ENCODE measurements around the gene DCUN1D1. TPM values are rescaled to one million over a fixed set of nuclear protein-coding genes. Genes with fewer than 3 reads are reported as not detected.

DCUN1D1 gene
- total RNA-seq, 3 donors from 2014 or later (not counting 1 experiment from before 2014, with no cell fraction given): 46.5 to 62.0 (median 51.7) TPM

- peaks cover 32% of the 10 kb centered on the region for H3K36me3 ChIP-seq (ENCODE audit: control insufficient read depth, insufficient read depth, low read length)
- no peaks in the 10 kb centered on the region for H3K9me3 ChIP-seq (ENCODE audit: control insufficient read depth, insufficient read depth, low read length)
- H3K27me3 Mint-ChIP-seq (ENCODE audit: low read depth in 2 of 2): no peaks in the 10 kb centered on the region
- peaks cover 5% of the 10 kb centered on the region for H3K4me1 ChIP-seq (ENCODE audit: control insufficient read depth, insufficient read depth, low read length)
- H3K9me3 Mint-ChIP-seq: no peaks in the 10 kb centered on the region
- H3K27ac Mint-ChIP-seq: peak overlapping the region in 1 of 2 donors; percentile 34
- intact Hi-C loops (cut with micrococcal nuclease): no loop called here
- H3K27ac ChIP-seq (ENCODE audit: low read length): no peak overlapping the region
- no peaks in the 10 kb centered on the region for H3K36me3 Mint-ChIP-seq
- H3K4me3 ChIP-seq (ENCODE audit: low read length): no peak overlapping the region
- ATAC-seq (no peak), DNase-seq (no peak)
- no peak overlapping the region for H3K4me3 Mint-ChIP-seq
- H3K4me1 Mint-ChIP-seq: peaks cover 29 to 34% of the 10 kb centered on the region in 2 donors
- no CpG with 5 or more reads among the region's 1 CpG for WGBS (ENCODE audit: insufficient coverage)
- no peak for TF ChIP-seq CTCF (IDR thresholded peaks at IDR 0.05)
- no peaks in the 10 kb centered on the region for H3K27me3 ChIP-seq (ENCODE audit: control insufficient read depth, insufficient read depth, low read length)
Observed at GRCh38 chr3:182908471-182908870, 71.9 kb downstream of the DCUN1D1 start.

- Mint-ChIP-seq H3K27ac (peak overlapping the region in 1 of 2 donors; percentile 56), H3K9me3 (no peaks in the 10 kb centered on the region), H3K36me3 (peaks cover 13% of the 10 kb centered on the region), H3K27me3 (ENCODE audit: low read depth in 2 of 2) (no peaks in the 10 kb centered on the region), H3K4me3 (no peak overlapping the region), H3K4me1 (peaks cover 10 to 23% of the 10 kb centered on the region in 2 donors)
- WGBS (ENCODE audit: insufficient coverage): 100% methylated on average over 1 of the region's 1 CpG
- H3K4me1 ChIP-seq (ENCODE audit: control insufficient read depth, insufficient read depth, low read length): peaks cover 2% of the 10 kb centered on the region
- H3K36me3 ChIP-seq (ENCODE audit: control insufficient read depth, insufficient read depth, low read length): peaks cover 44% of the 10 kb centered on the region
- H3K27me3 ChIP-seq (ENCODE audit: control insufficient read depth, insufficient read depth, low read length): no peaks in the 10 kb centered on the region
- intact Hi-C loops (cut with micrococcal nuclease): no loop called here
- no peak for ATAC-seq
- TF ChIP-seq CTCF (IDR thresholded peaks at IDR 0.05): no peak
- H3K9me3 ChIP-seq (ENCODE audit: control insufficient read depth, insufficient read depth, low read length): no peaks in the 10 kb centered on the region
- H3K27ac ChIP-seq (ENCODE audit: low read length): no peak overlapping the region
- H3K4me3 ChIP-seq (ENCODE audit: low read length): no peak overlapping the region
- no peak for DNase-seq
Observed at GRCh38 chr3:182906036-182906435, 74.3 kb downstream of the DCUN1D1 start.

GRCh38 chr3:182905623-182906022 is 74.7 kb downstream of the DCUN1D1 start:
- no peaks in the 10 kb centered on the region for H3K4me1 ChIP-seq (ENCODE audit: control insufficient read depth, insufficient read depth, low read length)
- peaks cover 13% of the 10 kb centered on the region for H3K36me3 Mint-ChIP-seq
- H3K4me3 Mint-ChIP-seq: no peak overlapping the region
- H3K4me1 Mint-ChIP-seq: peaks cover 8 to 20% of the 10 kb centered on the region in 2 donors
- no peaks in the 10 kb centered on the region for H3K27me3 ChIP-seq (ENCODE audit: control insufficient read depth, insufficient read depth, low read length)
- ATAC-seq (no peak), DNase-seq (no peak)
- H3K27me3 Mint-ChIP-seq (ENCODE audit: low read depth in 2 of 2): no peaks in the 10 kb centered on the region
- 98% methylated on average over 4 of the region's 4 CpGs for WGBS (ENCODE audit: insufficient coverage)
- no peaks in the 10 kb centered on the region for H3K9me3 ChIP-seq (ENCODE audit: control insufficient read depth, insufficient read depth, low read length)
- peak overlapping the region in 1 of 2 donors; percentile 56 for H3K27ac Mint-ChIP-seq
- H3K9me3 Mint-ChIP-seq: no peaks in the 10 kb centered on the region
- no peak overlapping the region for H3K4me3 ChIP-seq (ENCODE audit: low read length)
- no peak for TF ChIP-seq CTCF (IDR thresholded peaks at IDR 0.05)
- peaks cover 44% of the 10 kb centered on the region for H3K36me3 ChIP-seq (ENCODE audit: control insufficient read depth, insufficient read depth, low read length)
- H3K27ac ChIP-seq (ENCODE audit: low read length): no peak overlapping the region
- intact Hi-C loops (cut with micrococcal nuclease): no loop called here

GRCh38 chr3:182904164-182904563 is 76.2 kb downstream of the DCUN1D1 start:
- peaks cover 13% of the 10 kb centered on the region for H3K36me3 Mint-ChIP-seq
- ATAC-seq: no peak
- peak overlapping the region; percentile 18 to 38 for H3K27ac Mint-ChIP-seq

More at GRCh38 chr3:182904164-182904563, 76.2 kb downstream of the DCUN1D1 start:
- Mint-ChIP-seq H3K9me3 (no peaks in the 10 kb centered on the region), H3K4me1 (peaks cover 3 to 15% of the 10 kb centered on the region in 2 donors), H3K27me3 (ENCODE audit: low read depth in 2 of 2) (no peaks in the 10 kb centered on the region), H3K4me3 (no peak overlapping the region)
- intact Hi-C loops (cut with micrococcal nuclease): no loop called here
- WGBS (ENCODE audit: insufficient coverage): 96% methylated on average over 3 of the region's 3 CpGs
- H3K4me3 ChIP-seq (ENCODE audit: low read length): no peak overlapping the region
- no peak for TF ChIP-seq CTCF (IDR thresholded peaks at IDR 0.05)
- H3K36me3 ChIP-seq (ENCODE audit: control insufficient read depth, insufficient read depth, low read length): peaks cover 54% of the 10 kb centered on the region
- H3K9me3 ChIP-seq (ENCODE audit: control insufficient read depth, insufficient read depth, low read length): no peaks in the 10 kb centered on the region
- H3K4me1 ChIP-seq (ENCODE audit: control insufficient read depth, insufficient read depth, low read length): no peaks in the 10 kb centered on the region
- DNase-seq: no peak
- H3K27ac ChIP-seq (ENCODE audit: low read length): no peak overlapping the region
- no peaks in the 10 kb centered on the region for H3K27me3 ChIP-seq (ENCODE audit: control insufficient read depth, insufficient read depth, low read length)

Measured in natural killer cell (primary cell).